Loucy (cell line): ENCODE results near the gene SMURF1.

Experiments used
- H2AFZ ChIP-seq: fragments of 200-600 bp; sonication (generic); 2 replicates; pipeline ENCODE4 v1.6.0; 2016; ENCODE audit warnings: antibody characterized with exemption, mild to moderate bottlenecking, low read length, moderate library complexity
- H3F3A ChIP-seq: fragments of 200-600 bp; 2 replicates; pipeline ENCODE4 v1.6.0; 2016; ENCODE audit warnings: antibody characterized with exemption, low read depth, mild to moderate bottlenecking
- H3K27me3 ChIP-seq: fragments of 200-600 bp; sonication (generic); 2 replicates; pipeline ENCODE4 v1.6.1; 2014; ENCODE audit warnings: low read length, mild to moderate bottlenecking; ENCODE audit not compliant: insufficient read depth, poor library complexity, severe bottlenecking
- H3K36me3 ChIP-seq: fragments of 200-600 bp; sonication (generic); 2 replicates; pipeline ENCODE4 v1.6.1; 2016; ENCODE audit warnings: low read length; ENCODE audit not compliant: insufficient read depth
- H3K4me1 ChIP-seq: fragments of 200-600 bp; sonication (generic); 2 replicates; pipeline ENCODE4 v1.5.1; 2014; ENCODE audit warnings: low read length, mild to moderate bottlenecking; ENCODE audit not compliant: insufficient read depth, poor library complexity, severe bottlenecking
- H3K4me2 ChIP-seq: fragments of 200-600 bp; sonication (generic); 2 replicates; pipeline ENCODE4 v1.6.0; 2014; ENCODE audit warnings: antibody characterized with exemption, low read length, low read depth, mild to moderate bottlenecking; ENCODE audit not compliant: poor library complexity, severe bottlenecking
- H3K4me3 ChIP-seq: fragments of 200-600 bp; sonication (generic); 2 replicates; pipeline ENCODE4 v1.5.1; 2014; ENCODE audit warnings: low read length, mild to moderate bottlenecking, mixed read lengths; ENCODE audit not compliant: poor library complexity, severe bottlenecking
- H3K79me2 ChIP-seq: fragments of 200-600 bp; sonication (generic); 2 replicates; pipeline ENCODE4 v1.6.1; 2014; ENCODE audit warnings: low read length; ENCODE audit not compliant: insufficient read depth
- H3K9ac ChIP-seq: fragments of 200-600 bp; sonication (generic); 2 replicates; pipeline ENCODE4 v1.6.0; 2014; ENCODE audit warnings: mild to moderate bottlenecking, low read depth, low read length, moderate library complexity; ENCODE audit not compliant: poor library complexity, severe bottlenecking
- H3K9me2 ChIP-seq: fragments of 200-600 bp; sonication (generic); replicated peaks from 2 replicates; pipeline ENCODE4 v1.6.1; 2016; ENCODE audit warnings: low read depth, low read length, mixed read lengths
- H3K9me3 ChIP-seq: fragments of 200-600 bp; sonication (generic); 2 replicates; pipeline ENCODE4 v1.6.1; 2014; ENCODE audit warnings: mild to moderate bottlenecking, antibody characterized with exemption, low read length, low read depth; ENCODE audit not compliant: insufficient read depth
- H4K20me1 ChIP-seq: fragments of 200-600 bp; sonication (generic); 2 replicates; pipeline ENCODE4 v1.6.0; 2014; ENCODE audit warnings: antibody characterized with exemption, low read length, mild to moderate bottlenecking; ENCODE audit not compliant: insufficient read depth, poor library complexity, severe bottlenecking
- EZH2phosphoT487 ChIP-seq: fragments of 200-600 bp; IDR thresholded peaks from 2 replicates; pipeline ENCODE4 v1.6.1; 2018; ENCODE audit warnings: antibody characterized with exemption, mild to moderate bottlenecking, moderate library complexity, borderline replicate concordance
- TF ChIP-seq, protein P1 (sequence below): fragments of 200-600 bp; sonication (generic); conservative IDR thresholded peaks from 2 replicates; pipeline ENCODE4 v1.5.1; 2014; ENCODE audit warnings: mild to moderate bottlenecking, antibody characterized with exemption, low read length

The SMURF1 gene

DNA sequence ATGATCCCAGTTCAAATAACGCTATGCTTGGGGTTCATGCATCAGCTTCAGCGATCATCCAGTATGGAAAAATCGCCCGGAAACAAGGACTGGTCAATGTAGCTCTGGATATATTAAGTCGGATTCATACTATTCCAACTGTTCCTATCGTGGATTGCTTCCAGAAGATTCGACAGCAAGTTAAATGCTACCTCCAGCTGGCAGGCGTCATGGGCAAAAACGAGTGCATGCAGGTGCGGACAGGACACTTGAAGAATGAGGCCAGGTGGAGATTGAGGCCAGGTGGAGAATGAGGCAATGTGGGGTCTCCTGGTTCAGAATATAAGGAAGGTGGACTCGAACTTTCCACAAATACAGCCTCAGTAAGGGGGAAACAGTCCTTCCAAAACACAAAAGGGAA is 159.8 kb downstream of the SMURF1 start:
- H3K4me1 ChIP-seq = no peaks in the 10 kb centered on the region
- peaks cover 94% of the 10 kb centered on the region for H3K36me3 ChIP-seq
- H3K4me3 ChIP-seq = no peak overlapping the region
- H3K27me3 ChIP-seq = no peaks in the 10 kb centered on the region
- H3K9me2 ChIP-seq = no peaks in the 10 kb centered on the region
- H3K9me3 ChIP-seq = no peaks in the 10 kb centered on the region
- H3F3A ChIP-seq = no peaks in the 10 kb centered on the region
- H3K4me2 ChIP-seq = no peak overlapping the region
- no peaks in the 10 kb centered on the region for H4K20me1 ChIP-seq
- no peak overlapping the region for H2AFZ ChIP-seq
- no peak overlapping the region for H3K9ac ChIP-seq
- TF ChIP-seq EZH2phosphoT487 = no peak
- TF ChIP-seq, protein P1, sequence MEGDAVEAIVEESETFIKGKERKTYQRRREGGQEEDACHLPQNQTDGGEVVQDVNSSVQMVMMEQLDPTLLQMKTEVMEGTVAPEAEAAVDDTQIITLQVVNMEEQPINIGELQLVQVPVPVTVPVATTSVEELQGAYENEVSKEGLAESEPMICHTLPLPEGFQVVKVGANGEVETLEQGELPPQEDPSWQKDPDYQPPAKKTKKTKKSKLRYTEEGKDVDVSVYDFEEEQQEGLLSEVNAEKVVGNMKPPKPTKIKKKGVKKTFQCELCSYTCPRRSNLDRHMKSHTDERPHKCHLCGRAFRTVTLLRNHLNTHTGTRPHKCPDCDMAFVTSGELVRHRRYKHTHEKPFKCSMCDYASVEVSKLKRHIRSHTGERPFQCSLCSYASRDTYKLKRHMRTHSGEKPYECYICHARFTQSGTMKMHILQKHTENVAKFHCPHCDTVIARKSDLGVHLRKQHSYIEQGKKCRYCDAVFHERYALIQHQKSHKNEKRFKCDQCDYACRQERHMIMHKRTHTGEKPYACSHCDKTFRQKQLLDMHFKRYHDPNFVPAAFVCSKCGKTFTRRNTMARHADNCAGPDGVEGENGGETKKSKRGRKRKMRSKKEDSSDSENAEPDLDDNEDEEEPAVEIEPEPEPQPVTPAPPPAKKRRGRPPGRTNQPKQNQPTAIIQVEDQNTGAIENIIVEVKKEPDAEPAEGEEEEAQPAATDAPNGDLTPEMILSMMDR = no peak
- H3K79me2 ChIP-seq = no peaks in the 10 kb centered on the region

DNA sequence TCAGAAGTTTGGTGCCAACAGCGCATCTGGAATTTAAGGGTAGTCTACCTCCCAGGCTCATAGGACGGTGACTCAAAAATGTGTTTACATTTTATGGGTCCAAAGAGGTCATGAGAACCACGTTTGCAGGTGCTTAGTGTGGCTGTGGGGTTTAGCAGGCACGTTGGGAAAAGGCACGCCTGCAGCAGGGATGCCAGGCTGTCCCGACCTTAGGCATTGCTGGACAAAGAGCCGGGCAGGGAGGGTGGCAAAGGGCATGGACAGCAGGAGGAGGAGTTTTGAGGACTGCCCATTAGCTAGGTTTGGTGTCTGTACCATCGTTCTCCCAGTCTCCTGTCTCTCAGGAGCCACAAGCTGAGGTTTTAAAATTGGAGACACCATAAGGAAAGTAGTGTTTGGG is 161.2 kb downstream of the SMURF1 start:
- Histone ChIP-seq H3K9ac (no peak overlapping the region), H3K9me3 (no peaks in the 10 kb centered on the region), H4K20me1 (no peaks in the 10 kb centered on the region), H3K36me3 (peaks cover 95% of the 10 kb centered on the region), H3F3A (no peaks in the 10 kb centered on the region), H3K27me3 (no peaks in the 10 kb centered on the region), H3K4me2 (no peak overlapping the region), H3K79me2 (no peaks in the 10 kb centered on the region), H2AFZ (no peak overlapping the region), H3K4me1 (no peaks in the 10 kb centered on the region), H3K4me3 (no peak overlapping the region), H3K9me2 (no peaks in the 10 kb centered on the region)
- TF ChIP-seq EZH2phosphoT487 = no peak
- TF ChIP-seq, protein P1 = no peak

DNA sequence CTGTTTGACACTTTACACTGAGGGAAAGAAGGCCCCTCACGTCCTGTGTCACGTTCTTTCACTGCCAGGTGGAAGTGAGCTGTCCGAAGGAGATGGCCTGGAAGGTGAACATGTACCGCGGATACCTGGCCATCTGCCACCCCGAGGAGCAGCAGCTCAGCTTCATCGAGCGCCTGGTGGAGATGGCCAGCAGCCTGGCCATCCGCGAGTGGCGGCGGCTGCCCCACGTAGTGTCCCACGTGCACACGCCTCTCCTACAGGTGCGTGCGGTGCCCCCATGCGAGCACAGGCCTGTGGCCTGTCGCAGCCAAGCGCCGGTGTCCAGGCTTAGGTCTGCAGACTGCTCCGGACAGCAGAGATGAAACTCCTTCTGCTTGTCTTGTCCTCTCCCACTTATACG is 162.2 kb downstream of the SMURF1 start:
- Histone ChIP-seq H3F3A (no peaks in the 10 kb centered on the region), H3K9me2 (no peaks in the 10 kb centered on the region), H3K4me1 (no peaks in the 10 kb centered on the region), H4K20me1 (no peaks in the 10 kb centered on the region), H3K4me3 (no peak overlapping the region), H3K27me3 (no peaks in the 10 kb centered on the region), H3K36me3 (peaks cover 95% of the 10 kb centered on the region), H3K9me3 (no peaks in the 10 kb centered on the region), H2AFZ (no peak overlapping the region), H3K4me2 (no peak overlapping the region), H3K9ac (no peak overlapping the region), H3K79me2 (no peaks in the 10 kb centered on the region)
- TF ChIP-seq, protein P1 = no peak
- no peak for TF ChIP-seq EZH2phosphoT487
